ENCODE data around the gene CDYL2.

DNA sequence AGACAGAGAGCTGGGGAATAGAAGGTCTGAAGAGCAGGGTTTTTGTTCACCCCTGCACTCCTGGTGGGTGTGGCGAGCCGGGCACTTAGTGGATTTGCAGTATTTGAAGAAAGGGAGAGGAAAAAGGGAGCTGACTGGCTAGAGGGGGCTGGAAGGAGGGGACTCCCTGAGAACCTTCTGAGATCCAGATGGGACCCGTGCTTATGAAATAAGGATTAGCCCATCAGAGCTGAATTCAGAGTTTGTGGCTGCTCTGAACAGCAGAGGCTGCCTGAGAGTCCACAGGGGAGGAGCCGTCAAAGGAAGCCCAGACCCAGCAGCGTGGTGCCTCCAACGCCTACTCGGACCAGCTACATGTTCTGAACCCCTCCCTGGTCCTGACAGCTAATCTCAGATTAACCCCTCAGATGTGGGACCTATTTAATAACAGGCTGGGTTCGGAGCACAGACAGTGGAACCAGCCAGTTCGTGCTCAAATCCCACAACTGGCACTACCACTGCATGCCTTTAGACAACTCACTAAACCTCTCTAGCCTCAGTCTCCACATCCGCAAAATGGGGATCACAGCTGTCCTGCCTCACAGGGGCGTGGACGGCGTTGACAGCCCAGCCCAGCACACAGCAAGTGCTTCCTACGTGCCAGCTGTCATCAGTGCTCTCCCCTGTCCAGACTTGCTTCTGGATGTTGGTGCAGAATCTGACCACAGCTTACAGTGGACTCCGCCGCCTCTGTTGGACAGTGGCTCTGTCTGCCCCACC, 193.0 kb downstream of the CDYL2 start:
- TF ChIP-seq EZH2phosphoT487 (IDR thresholded peaks at IDR 0.05) (no peak), CTCF (IDR thresholded peaks at IDR 0.05) (no peak)
